Endothelial cell (in vitro differentiated cells): Measurements from ENCODE around the gene A1BG. TPM values are rescaled to one million over a fixed set of nuclear protein-coding genes. Genes with fewer than 3 reads are reported as not detected.

Experiments
- DNase-seq: peaks from one replicate; pipeline ENCODE4 v3.0.0; 2021; ENCODE audit warnings: low spot score
- H3K27ac Mint-ChIP-seq: one replicate; pipeline ENCODE4 v1.8.0; 2021; ENCODE audit warnings: mixed read lengths, inconsistent platforms; ENCODE audit not compliant: unreplicated experiment
- H3K27me3 Mint-ChIP-seq: one replicate; pipeline ENCODE4 v1.8.0; 2021; ENCODE audit warnings: mild to moderate bottlenecking, moderate library complexity, mixed read lengths, inconsistent platforms; ENCODE audit not compliant: unreplicated experiment
- H3K36me3 Mint-ChIP-seq: one replicate; pipeline ENCODE4 v1.8.0; 2021; ENCODE audit warnings: mild to moderate bottlenecking, low read depth, mixed read lengths, inconsistent platforms; ENCODE audit not compliant: unreplicated experiment
- H3K4me1 Mint-ChIP-seq: one replicate; pipeline ENCODE4 v1.8.0; 2021; ENCODE audit warnings: mild to moderate bottlenecking, mixed read lengths, inconsistent platforms; ENCODE audit not compliant: unreplicated experiment
- H3K4me3 Mint-ChIP-seq: one replicate; pipeline ENCODE4 v1.8.0; 2021; ENCODE audit warnings: mild to moderate bottlenecking, mixed read lengths, inconsistent platforms; ENCODE audit not compliant: unreplicated experiment
- H3K9me3 Mint-ChIP-seq: one replicate; pipeline ENCODE4 v1.8.0; 2021; ENCODE audit warnings: mixed read lengths, inconsistent platforms; ENCODE audit not compliant: unreplicated experiment
- CTCF ChIP-seq: fragments of 200-600 bp; sonication (generic); IDR thresholded peaks from one replicate; pipeline ENCODE4 v1.5.0; 2021; ENCODE audit warnings: antibody characterized with exemption; ENCODE audit not compliant: unreplicated experiment
- total RNA-seq: library from RNA; stranded (reverse); fragmentation: NEBNext Ultra II Directional; extraction: Animal tissue kit (Norgen Biotek cat#: 25700); gene quantifications from one replicate; pipeline ENCODE4 v1.2.1, GENCODE V29; 2021; ENCODE audit not compliant: unreplicated experiment

The A1BG gene
- total RNA-seq, 1 donor from 2014 or later = 41.9 TPM

- Mint-ChIP-seq H3K9me3 (no peaks in the 10 kb centered on the region), H3K27ac (no peak overlapping the region), H3K4me1 (peaks cover 7% of the 10 kb centered on the region), H3K36me3 (peaks cover 17% of the 10 kb centered on the region), H3K4me3 (no peak overlapping the region), H3K27me3 (peaks cover 5% of the 10 kb centered on the region)
- no peak for TF ChIP-seq CTCF
- no peak for DNase-seq
These were observed 26.8 kb downstream of the A1BG start for GRCh38 chr19:58326501-58326913.

- DNase-seq = no peak
- peaks cover 5% of the 10 kb centered on the region for H3K27me3 Mint-ChIP-seq
- peaks cover 7% of the 10 kb centered on the region for H3K4me1 Mint-ChIP-seq
- no peaks in the 10 kb centered on the region for H3K9me3 Mint-ChIP-seq
- TF ChIP-seq CTCF = no peak
- peaks cover 14% of the 10 kb centered on the region for H3K36me3 Mint-ChIP-seq
- H3K27ac Mint-ChIP-seq = no peak overlapping the region
- no peak overlapping the region for H3K4me3 Mint-ChIP-seq
These were observed 27.8 kb downstream of the A1BG start for GRCh38 chr19:58325311-58326022.

GRCh38 chr19:58319241-58319640, 34.1 kb downstream of the A1BG start:
- no peak for TF ChIP-seq CTCF
- Mint-ChIP-seq H3K36me3 (peaks cover 22% of the 10 kb centered on the region), H3K4me3 (no peak overlapping the region), H3K27me3 (peaks cover 9% of the 10 kb centered on the region), H3K4me1 (no peaks in the 10 kb centered on the region), H3K27ac (no peak overlapping the region), H3K9me3 (no peaks in the 10 kb centered on the region)
- no peak for DNase-seq

GRCh38 chr19:58318297-58318696, 35.0 kb downstream of the A1BG start:
- Mint-ChIP-seq H3K27ac (no peak overlapping the region), H3K4me3 (no peak overlapping the region), H3K27me3 (peaks cover 9% of the 10 kb centered on the region), H3K4me1 (no peaks in the 10 kb centered on the region), H3K9me3 (no peaks in the 10 kb centered on the region), H3K36me3 (peaks cover 24% of the 10 kb centered on the region)
- no peak for DNase-seq
- no peak for TF ChIP-seq CTCF

GRCh38 chr19:58317476-58318072, 35.7 kb downstream of the A1BG start:
- no peaks in the 10 kb centered on the region for H3K9me3 Mint-ChIP-seq
- TF ChIP-seq CTCF = no peak
- peak; percentile 31 for DNase-seq
- H3K36me3 Mint-ChIP-seq = peaks cover 25% of the 10 kb centered on the region
- no peaks in the 10 kb centered on the region for H3K4me1 Mint-ChIP-seq
- H3K27me3 Mint-ChIP-seq = peaks cover 6% of the 10 kb centered on the region
- H3K27ac Mint-ChIP-seq = no peak overlapping the region
- H3K4me3 Mint-ChIP-seq = no peak overlapping the region
